Measurements from ENCODE around the gene ABTB2.

- TF ChIP-seq CTCF (IDR thresholded peaks at IDR 0.05) (no peak), JUNB (IDR thresholded peaks at IDR 0.05) (no peak), POLR2A (IDR thresholded peaks at IDR 0.05; ENCODE audit: low read length) (no peak), MAZ (IDR thresholded peaks at IDR 0.05; ENCODE audit: borderline replicate concordance, low read depth, low read length) (no peak), MYC (IDR thresholded peaks at IDR 0.05; ENCODE audit: borderline replicate concordance, low read length) (no peak), RAD21 (conservative IDR thresholded peaks at IDR 0.05 in 1 of 2, IDR thresholded peaks at IDR 0.05 in 1 of 2) (no peak), NPAS2 (CRISPR knock-in tag; IDR thresholded peaks at IDR 0.05; ENCODE audit: borderline replicate concordance) (no peak), USF2 (IDR thresholded peaks at IDR 0.05) (no peak)
These were observed 168.6 kb downstream of the ABTB2 start for GRCh38 chr11:34189191-34189590.

Measured in A549 (cell line).